ENCODE results near the gene CLDND1. TPM values are rescaled to one million over a fixed set of nuclear protein-coding genes. Genes with fewer than 3 reads are reported as not detected.

CLDND1 gene
- total and polyA plus RNA-seq, 2 experiments from 2014 or later = 51.3 to 60.7 TPM

DNA sequence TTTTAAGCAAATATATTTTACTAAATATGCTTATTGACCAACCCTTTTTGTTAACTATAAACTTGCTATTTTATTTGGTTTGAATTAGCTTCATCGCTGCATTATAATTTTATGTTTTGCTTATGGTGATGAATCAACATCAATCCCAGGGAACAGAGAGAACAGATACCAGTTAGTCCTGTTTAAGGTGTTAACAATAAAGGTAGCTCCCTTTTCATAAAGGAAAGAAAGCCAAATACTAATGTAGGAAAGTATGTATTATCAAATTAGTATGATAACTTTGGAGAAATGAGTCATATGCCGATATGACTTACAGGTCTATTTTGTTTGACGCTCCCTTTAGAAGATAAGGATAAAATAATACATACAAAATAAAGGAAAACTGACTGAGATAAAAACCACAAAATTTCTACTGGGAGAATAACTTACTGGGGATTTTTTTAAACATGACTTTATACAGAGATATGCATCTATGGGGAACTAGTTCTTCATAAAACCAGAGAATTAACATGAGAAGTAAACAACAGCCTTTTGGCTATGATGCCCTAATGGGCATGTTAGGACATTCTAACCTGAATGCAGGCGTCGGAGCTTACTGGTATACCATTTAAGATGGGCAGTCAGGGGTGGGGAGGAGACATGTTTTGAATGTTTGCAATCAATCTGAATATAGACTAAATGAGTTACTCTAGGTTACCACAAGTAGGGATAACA is 20.7 kb downstream of the CLDND1 start:
- no peak overlapping the region for H3K27ac ChIP-seq
- H2AFZ ChIP-seq = no peak overlapping the region
- DNase-seq = no peak
- no peaks in the 10 kb centered on the region for H3K9me3 ChIP-seq (ENCODE audit: low read depth)
- no peaks in the 10 kb centered on the region for H4K20me1 ChIP-seq (ENCODE audit: insufficient read depth)
- no peaks in the 10 kb centered on the region for H3K79me2 ChIP-seq (ENCODE audit: insufficient read depth)
- H3K36me3 ChIP-seq (ENCODE audit: low read depth) = no peaks in the 10 kb centered on the region
- H3K9me2 ChIP-seq (ENCODE audit: insufficient read depth) = no peaks in the 10 kb centered on the region
- no peak overlapping the region for H3K4me3 ChIP-seq
- H3F3A ChIP-seq (ENCODE audit: insufficient read depth) = no peaks in the 10 kb centered on the region
- H3K9ac ChIP-seq = no peak overlapping the region
- in situ Hi-C loops (cut with MboI) = no loop called here
- TF ChIP-seq EZH2 (IDR thresholded peaks at IDR 0.05; ENCODE audit: insufficient read depth, poor library complexity, severe bottlenecking) (no peak), EZH2phosphoT487 (IDR thresholded peaks at IDR 0.05; ENCODE audit: insufficient read depth, low read depth) (no peak)
- no peak overlapping the region for H3K4me2 ChIP-seq (ENCODE audit: unreplicated experiment)
- WGBS, 2 experiments (ENCODE audit: low coverage in 1 of 2, low lambda C conversion rate in 2 of 2, missing lambda C conversion rate in 2 of 2) = 66 to 79% methylated on average over 5 of the region's 5 CpGs
- no peaks in the 10 kb centered on the region for H3K4me1 ChIP-seq (ENCODE audit: insufficient read depth)
- 0 out of 2 replicates have a peak, but pooled peaks cover 4% of the 10 kb centered on the region for H3K27me3 ChIP-seq (replicated peaks; ENCODE audit: insufficient read depth)

DNA sequence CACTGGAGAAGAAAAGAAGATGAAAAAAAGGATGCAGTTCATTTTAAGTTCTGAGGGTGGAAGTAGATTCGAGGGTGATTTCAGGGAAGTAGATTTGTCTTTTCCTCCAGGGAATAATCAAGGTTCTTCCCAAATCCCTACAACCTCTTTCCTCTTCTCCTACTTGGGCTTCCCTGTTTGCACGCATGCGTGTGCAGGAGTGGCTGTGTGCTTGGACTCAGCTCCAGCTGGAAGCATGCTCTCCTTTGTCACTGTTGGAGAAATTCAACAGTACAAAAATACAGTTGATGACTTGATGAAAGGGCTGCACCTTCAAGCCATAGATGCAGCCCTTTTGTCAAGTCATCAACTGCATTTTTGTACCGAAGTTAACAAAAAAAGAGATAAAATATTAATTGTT is 21.4 kb downstream of the CLDND1 start:
- no peaks in the 10 kb centered on the region for H3F3A ChIP-seq (ENCODE audit: insufficient read depth)
- TF ChIP-seq EZH2phosphoT487 (IDR thresholded peaks at IDR 0.05; ENCODE audit: insufficient read depth, low read depth) (no peak), EZH2 (IDR thresholded peaks at IDR 0.05; ENCODE audit: insufficient read depth, poor library complexity, severe bottlenecking) (no peak)
- H3K27ac ChIP-seq = no peak overlapping the region
- 67 to 72% methylated on average over 4 of the region's 4 CpGs for WGBS, 2 experiments (ENCODE audit: low coverage in 1 of 2, low lambda C conversion rate in 2 of 2, missing lambda C conversion rate in 2 of 2)
- no peak for DNase-seq
- no peaks in the 10 kb centered on the region for H3K9me3 ChIP-seq (ENCODE audit: low read depth)
- H2AFZ ChIP-seq = no peak overlapping the region
- H3K27me3 ChIP-seq (replicated peaks; ENCODE audit: insufficient read depth) = 0 out of 2 replicates have a peak, but pooled peaks cover 4% of the 10 kb centered on the region
- H3K36me3 ChIP-seq (ENCODE audit: low read depth) = no peaks in the 10 kb centered on the region
- no peaks in the 10 kb centered on the region for H3K9me2 ChIP-seq (ENCODE audit: insufficient read depth)
- in situ Hi-C loops (cut with MboI) = no loop called here
- no peak overlapping the region for H3K4me2 ChIP-seq (ENCODE audit: unreplicated experiment)
- H3K9ac ChIP-seq = no peak overlapping the region
- H3K4me3 ChIP-seq = no peak overlapping the region
- no peaks in the 10 kb centered on the region for H3K79me2 ChIP-seq (ENCODE audit: insufficient read depth)
- H3K4me1 ChIP-seq (ENCODE audit: insufficient read depth) = no peaks in the 10 kb centered on the region
- H4K20me1 ChIP-seq (ENCODE audit: insufficient read depth) = no peaks in the 10 kb centered on the region

DNA sequence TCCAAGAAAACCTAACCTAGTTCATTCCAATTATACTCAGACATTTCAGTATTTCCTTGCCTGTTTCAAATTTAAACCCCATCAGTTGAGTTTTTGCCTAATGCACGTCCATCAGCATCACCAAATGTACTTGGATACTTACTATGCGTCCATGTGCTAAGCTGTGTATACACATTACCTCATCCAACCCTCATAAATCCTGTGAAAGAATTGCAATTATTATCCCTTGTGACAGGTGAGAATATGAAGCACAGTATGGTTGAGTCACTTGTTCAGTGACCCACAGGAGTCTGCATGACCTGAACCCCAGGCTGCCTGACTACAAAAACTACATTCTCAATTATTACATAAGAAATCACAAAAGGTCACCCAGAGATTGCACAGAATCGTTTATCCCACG is 22.7 kb downstream of the CLDND1 start:
- Histone ChIP-seq H4K20me1 (ENCODE audit: insufficient read depth) (no peaks in the 10 kb centered on the region), H3K9me3 (ENCODE audit: low read depth) (no peaks in the 10 kb centered on the region), H3K4me3 (no peak overlapping the region), H3K9me2 (ENCODE audit: insufficient read depth) (no peaks in the 10 kb centered on the region), H3K79me2 (ENCODE audit: insufficient read depth) (no peaks in the 10 kb centered on the region), H3K27ac (no peak overlapping the region), H3K4me2 (ENCODE audit: unreplicated experiment) (no peak overlapping the region), H3K27me3 (replicated peaks; ENCODE audit: insufficient read depth) (0 out of 2 replicates have a peak, but pooled peaks cover 5% of the 10 kb centered on the region), H3F3A (ENCODE audit: insufficient read depth) (no peaks in the 10 kb centered on the region), H2AFZ (no peak overlapping the region), H3K4me1 (ENCODE audit: insufficient read depth) (no peaks in the 10 kb centered on the region), H3K9ac (no peak overlapping the region), H3K36me3 (ENCODE audit: low read depth) (no peaks in the 10 kb centered on the region)
- no peak for DNase-seq
- TF ChIP-seq EZH2 (IDR thresholded peaks at IDR 0.05; ENCODE audit: insufficient read depth, poor library complexity, severe bottlenecking) = no peak
- no peak for TF ChIP-seq EZH2phosphoT487 (IDR thresholded peaks at IDR 0.05; ENCODE audit: insufficient read depth, low read depth)
- WGBS, 2 experiments (ENCODE audit: low coverage in 1 of 2, low lambda C conversion rate in 2 of 2, missing lambda C conversion rate in 2 of 2) = 49 to 55% methylated on average over 4 of the region's 4 CpGs
- in situ Hi-C loops (cut with MboI) = no loop called here

- H4K20me1 ChIP-seq (ENCODE audit: insufficient read depth) = no peaks in the 10 kb centered on the region
- no peak for TF ChIP-seq EZH2phosphoT487 (IDR thresholded peaks at IDR 0.05; ENCODE audit: insufficient read depth, low read depth)
- no peak for TF ChIP-seq EZH2 (IDR thresholded peaks at IDR 0.05; ENCODE audit: insufficient read depth, poor library complexity, severe bottlenecking)
- no peak within 1 kb of the TSS for H3K9ac ChIP-seq
- DNase-seq = no peak
- H3K36me3 ChIP-seq (ENCODE audit: low read depth) = no peaks in the 10 kb centered on the region
- in situ Hi-C loops (cut with MboI) = no loop called here
- no peak within 1 kb of the TSS for H2AFZ ChIP-seq
- no peak within 1 kb of the TSS for H3K27ac ChIP-seq
- 0 out of 2 replicates have a peak, but pooled peaks cover 13% of the 10 kb centered on the region for H3K27me3 ChIP-seq (replicated peaks; ENCODE audit: insufficient read depth)
- H3K79me2 ChIP-seq (ENCODE audit: insufficient read depth) = no peaks in the 10 kb centered on the region
- no peaks in the 10 kb centered on the region for H3K9me2 ChIP-seq (ENCODE audit: insufficient read depth)
- H3K4me3 ChIP-seq = no peak within 1 kb of the TSS
- WGBS, 2 experiments (ENCODE audit: low coverage in 1 of 2, low lambda C conversion rate in 2 of 2, missing lambda C conversion rate in 2 of 2) = 34 to 53% methylated on average over 2 of the region's 2 CpGs
- no peaks in the 10 kb centered on the region for H3K4me1 ChIP-seq (ENCODE audit: insufficient read depth)
- H3F3A ChIP-seq (ENCODE audit: insufficient read depth) = no peaks in the 10 kb centered on the region
- H3K9me3 ChIP-seq (ENCODE audit: low read depth) = no peaks in the 10 kb centered on the region
- no peak within 1 kb of the TSS for H3K4me2 ChIP-seq (ENCODE audit: unreplicated experiment)
These were observed 25.3 kb downstream of the CLDND1 start, which contains the start of gene OR5K2 for GRCh38 chr3:98497381-98497780. Gene OR5K2, plus strand, starts transcription at chr3:98497681. Its CDS starts 0 bp downstream, at chr3:98497681.

All from GM23248 (cell line).